Measurements from ENCODE around the gene VCL.
"Not testable (repeated sequence)": the region's sequence is repeated elsewhere in the genome, so short reads cannot be mapped to it uniquely, and the experiment has no call there.

VCL gene

DNA sequence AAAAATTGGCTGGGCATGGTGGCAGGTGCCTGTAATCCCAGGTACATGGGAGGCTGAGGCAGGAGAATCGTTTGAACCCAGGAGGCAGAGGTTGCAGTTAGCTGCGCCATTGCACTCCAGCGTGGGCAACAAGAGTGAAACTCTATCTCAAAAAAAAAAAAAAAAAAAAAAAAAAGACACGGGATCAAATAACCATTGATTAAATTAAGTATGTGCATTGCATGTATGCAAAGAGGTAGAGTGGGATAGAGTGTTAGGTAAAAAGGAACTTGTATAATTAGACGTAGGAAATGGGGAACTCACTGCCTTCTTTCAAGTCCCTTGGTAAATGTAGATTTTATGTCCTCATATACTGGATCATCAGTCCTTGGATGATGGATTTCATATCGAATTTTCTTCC, 13.1 kb downstream of the VCL start:
- no peak for DNase-seq

GRCh38 chr10:74011770-74012169, 13.9 kb downstream of the VCL start:
- no peak for DNase-seq

GRCh38 chr10:74012480-74012879, 14.6 kb downstream of the VCL start:
- DNase-seq = no peak

DNA sequence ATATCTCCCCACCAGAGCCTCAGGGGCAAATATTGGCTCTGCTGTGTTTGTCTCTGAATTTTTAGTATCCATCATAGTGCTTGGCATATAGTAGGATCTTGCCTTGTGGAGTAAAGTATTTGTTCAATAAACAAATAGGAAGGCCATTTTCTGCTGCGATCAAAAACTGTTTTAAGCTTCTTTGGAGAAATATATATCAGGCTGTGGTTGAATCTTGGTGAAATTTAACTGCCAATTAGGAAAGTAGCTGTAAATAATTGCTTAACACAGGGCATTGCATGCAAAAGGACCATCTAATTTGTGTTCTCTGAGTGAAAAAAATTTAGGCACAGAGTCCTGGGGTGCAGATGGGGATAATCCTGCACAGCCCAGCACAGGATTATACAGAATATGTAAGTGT, 15.1 kb downstream of the VCL start:
- no peak for DNase-seq

DNA sequence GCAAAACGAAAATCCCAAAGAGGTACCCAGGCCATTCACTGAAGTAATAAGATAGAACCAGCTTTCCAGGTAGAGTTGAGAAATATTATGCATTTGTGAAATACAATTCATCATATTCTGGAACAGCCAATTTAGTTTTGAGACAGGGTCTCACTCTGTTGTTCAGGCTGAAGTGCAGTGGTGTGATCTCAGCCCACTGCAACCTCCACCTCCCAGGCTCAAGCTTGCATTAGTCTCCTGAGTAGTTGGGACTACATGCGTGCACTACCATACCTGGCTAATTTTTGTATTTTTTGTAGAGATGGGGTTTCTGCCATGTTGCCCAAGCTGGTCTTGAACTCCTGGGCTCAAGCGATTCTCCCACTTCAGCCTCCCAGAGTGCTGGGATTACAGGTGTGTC, 16.7 kb downstream of the VCL start:
- not testable (repeated sequence) for DNase-seq

DNA sequence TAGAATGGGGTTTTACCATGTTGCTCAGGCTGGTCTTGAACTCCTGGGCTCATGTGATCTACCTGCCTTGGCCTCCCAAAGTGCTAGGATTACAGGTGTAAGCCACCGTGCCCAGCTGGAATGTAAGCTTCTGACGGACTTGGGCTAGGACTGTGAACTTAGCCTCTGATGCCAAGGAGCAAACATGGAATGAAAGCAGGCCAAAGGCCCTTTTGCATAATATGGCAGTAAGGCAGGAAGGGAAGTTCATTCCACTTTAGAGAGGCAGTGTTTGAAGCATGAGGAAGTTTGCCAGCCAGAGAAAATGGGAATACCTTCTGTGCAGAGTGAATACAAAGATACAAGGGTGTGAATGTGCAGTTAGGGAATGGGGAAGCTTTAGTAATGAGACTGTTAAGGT, 20.3 kb downstream of the VCL start:
- DNase-seq = no peak

DNA sequence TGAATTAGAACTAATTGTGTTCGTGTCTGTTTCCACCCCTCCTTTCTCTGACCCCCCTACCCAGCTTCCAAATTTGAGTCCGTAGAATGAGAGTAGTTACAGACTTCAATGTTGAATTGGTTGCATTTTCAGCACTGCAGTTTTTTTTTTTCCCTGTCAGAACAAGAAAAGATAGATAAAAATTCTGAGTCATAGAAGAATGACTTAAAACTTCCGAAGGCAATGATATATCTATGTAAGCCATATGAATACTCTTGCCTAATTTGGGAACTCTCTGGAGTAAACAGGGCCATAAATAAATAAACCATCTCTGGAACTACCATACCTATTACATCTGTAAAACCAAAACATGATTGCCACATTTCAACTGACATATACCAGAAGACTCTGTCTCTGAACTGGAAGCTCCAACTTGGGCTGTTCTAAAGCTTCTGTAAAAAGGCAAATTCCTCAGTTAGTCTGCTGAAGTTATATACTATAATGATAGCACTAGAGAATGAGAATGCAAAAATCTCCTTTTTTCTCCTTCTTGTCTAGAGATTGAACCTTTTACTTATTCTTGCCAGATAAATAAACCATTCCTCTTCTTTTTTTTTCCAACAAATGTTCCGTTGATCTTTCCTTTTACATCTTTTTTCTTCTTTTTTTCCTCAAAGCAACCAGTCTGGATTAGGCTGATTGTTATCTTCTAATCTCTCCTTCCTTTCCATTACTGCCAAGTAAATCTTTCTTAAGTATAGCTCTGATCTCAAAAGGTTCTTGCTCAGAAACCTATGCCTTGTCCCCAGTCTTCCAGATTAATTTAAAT, 23.5 kb downstream of the VCL start:
- DNase-seq = no peak

GRCh38 chr10:74022926-74023629, 25.2 kb downstream of the VCL start:
- DNase-seq = no peak

- DNase-seq = no peak
Measured at GRCh38 chr10:74024600-74024999, 26.7 kb downstream of the VCL start.

DNA sequence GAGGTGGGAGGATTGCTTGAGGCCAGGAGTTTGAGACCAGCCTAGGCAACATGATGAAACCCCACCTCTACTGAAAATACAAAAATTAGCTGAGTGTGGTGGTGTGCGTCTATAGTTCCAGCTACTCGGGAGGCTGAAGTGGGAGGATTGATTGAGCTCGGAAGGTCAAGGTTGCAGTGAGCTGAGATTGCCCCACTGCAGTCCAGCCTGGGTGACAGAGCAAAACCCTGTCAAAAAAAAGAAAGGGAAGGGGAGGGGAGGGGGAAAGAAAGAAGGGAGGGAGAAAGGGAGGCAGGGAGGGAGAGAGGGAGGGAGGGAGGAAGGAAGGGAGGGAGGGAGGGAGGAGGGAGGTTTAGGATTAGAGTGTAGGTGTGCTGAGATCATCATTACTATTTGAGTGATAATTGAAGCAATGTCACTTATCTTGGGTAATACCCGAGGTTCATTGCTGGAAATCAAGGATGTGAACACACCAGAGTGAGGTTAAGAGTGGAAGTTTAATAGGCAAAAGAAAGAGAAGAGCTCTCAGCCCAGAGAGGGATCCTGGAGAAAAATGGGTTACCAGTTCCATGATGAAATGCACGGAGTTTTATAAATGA, 27.6 kb downstream of the VCL start:
- no peak for DNase-seq

DNA sequence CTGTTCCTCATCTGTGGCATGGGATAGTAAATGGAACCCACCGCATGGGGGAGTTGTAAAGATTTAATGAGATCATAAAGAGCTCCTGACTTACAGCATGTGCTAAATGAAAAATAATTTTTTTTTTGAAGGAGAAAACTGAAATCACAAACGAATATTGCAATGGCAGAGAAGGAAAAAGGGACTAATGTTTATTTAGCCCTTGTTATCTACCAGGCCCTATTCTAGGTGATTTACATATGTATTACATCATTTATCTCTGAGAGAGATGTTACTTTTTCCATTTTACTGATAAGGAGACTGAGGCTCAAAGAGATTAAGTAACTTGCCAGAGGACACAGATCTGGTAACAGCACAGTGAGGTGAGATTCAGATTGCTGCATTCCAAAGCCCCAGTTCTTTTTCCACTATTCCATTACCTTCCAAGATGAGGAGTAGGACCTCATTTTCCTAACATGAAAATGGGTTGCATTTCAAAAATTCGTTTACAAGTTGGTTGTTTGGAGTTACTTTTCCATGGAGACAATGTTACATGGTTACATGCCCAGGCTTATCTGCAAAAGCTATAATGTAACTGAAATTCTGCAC, 28.6 kb downstream of the VCL start:
- DNase-seq = no peak

DNA sequence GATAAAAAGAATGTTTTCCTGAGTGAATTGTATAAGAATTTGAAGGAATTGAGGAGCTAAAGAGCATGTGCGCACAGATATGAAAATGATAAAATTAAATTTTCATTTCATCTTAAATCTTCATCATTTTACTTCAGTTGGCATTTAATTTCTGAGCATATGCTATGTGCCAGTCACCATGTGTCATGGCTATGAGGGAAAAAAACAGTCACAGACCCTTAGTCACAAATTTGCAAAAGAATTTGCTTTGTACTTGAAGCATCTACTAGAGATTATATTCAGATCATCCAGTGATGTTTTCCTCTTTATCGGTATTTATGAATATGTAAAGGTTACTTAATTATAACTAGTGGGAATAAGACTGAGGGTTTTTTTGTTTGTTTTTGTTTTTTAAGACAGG, 29.8 kb downstream of the VCL start:
- no peak for DNase-seq

- no peak for DNase-seq
Measured at GRCh38 chr10:74029943-74030342, 32.0 kb downstream of the VCL start.

- DNase-seq = not testable (repeated sequence)
Measured at GRCh38 chr10:74032208-74032607, 34.3 kb downstream of the VCL start.

DNA sequence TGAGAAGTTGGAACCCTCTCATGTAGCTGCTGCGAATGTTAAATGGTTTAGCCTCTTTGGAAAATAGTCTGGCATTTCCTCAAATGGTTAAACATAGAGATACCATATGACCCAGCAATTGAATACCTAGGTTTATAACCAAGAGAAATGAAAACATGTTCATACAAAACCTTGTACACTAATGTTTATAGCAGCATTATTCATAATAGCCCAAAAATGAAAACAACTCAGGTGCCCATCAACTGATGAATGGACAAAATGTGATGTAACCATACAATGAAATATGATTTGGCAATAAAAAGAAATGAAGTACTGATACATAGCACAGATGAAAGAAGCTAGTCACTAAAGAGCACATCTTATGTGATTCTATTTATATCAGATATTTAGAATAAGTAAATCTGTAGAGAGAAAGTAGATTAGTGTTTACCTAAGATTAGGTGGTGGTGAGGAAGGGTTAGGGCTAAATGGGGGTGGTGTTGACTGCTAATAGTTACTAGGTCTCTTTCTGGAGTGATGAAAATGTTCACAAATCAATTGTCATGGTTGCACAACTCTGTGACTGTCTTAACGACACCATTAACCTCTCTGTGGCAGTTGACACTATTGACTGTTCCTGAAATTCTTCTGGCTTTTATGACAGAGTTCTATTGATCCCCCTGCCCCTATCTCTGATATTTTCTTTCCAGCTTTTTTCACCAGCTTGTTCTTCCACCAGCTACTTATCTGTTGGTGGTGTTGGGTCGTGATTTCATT, 35.2 kb downstream of the VCL start:
- no peak for DNase-seq

DNA sequence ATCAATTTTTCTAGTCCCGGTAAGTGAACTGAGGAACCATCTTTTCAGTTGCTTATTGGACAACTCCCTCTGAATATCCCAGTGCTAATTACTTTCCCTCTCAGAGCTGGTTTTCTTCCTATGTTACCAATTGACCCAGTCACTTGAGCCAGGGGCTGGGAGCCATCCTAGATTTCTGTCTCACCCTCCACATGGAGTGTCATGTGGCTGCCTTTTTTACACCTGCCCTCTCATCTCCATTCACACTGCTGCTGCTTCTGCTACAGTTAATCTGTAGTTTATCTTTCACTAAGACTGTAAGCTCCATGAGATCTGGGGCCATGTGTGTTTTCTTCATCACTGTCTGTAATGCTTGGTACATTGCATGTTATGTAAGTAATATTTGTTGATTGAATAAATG, 35.8 kb downstream of the VCL start:
- DNase-seq = no peak

- no peak for DNase-seq
Measured at GRCh38 chr10:74034301-74034700, 36.4 kb downstream of the VCL start.

GRCh38 chr10:74035303-74035702, 37.4 kb downstream of the VCL start:
- DNase-seq = no peak

DNA sequence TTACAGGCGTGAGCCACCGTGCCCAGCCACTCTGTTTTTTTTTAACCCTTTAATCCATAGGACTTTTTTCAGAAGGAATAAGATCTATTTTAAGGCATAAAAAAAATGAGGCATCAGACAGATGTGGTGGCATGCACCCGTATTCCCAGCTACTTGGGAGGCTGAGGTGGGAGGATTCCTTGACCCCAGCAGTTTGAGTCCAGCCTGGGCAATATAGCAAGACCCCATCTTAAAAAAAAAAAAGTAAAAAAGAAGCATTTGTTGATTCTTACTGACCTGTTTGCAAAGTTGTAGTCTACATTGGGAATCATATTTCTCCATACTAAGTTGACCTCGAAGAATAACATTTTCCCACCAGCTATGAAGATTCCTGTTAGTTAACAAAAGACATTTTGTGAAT, 38.6 kb downstream of the VCL start:
- DNase-seq = no peak

GRCh38 chr10:74039561-74040145, 41.7 kb downstream of the VCL start:
- no peak for DNase-seq

GRCh38 chr10:74040200-74041126, 42.5 kb downstream of the VCL start:
- DNase-seq = no peak
